ENCODE results near the gene ABLIM3.

- TF ChIP-seq CTCF (IDR thresholded peaks at IDR 0.05) (no peak), POLR2A (IDR thresholded peaks at IDR 0.05) (no peak)
Observed at GRCh38 chr5:149129181-149129580, 12.1 kb upstream of the ABLIM3 start.

All from adrenal gland (tissue), 5 donors.